Transverse colon (tissue), 4 donors: ENCODE data around the gene INSL3.

Experiments used
- CTCF ChIP-seq, 5 experiments: fragments of 200-600 bp in 3 of 5; fragments of 450-650 bp in 2 of 5; sonication (generic) in 3 of 5; IDR thresholded peaks; 1 replicate in 2 of 5; 2 replicates in 3 of 5; pipeline ENCODE4 v1.5.1; 2016 to 2017; ENCODE audit warnings: antibody characterized with exemption in 5 of 5, inconsistent platforms in 3 of 5, mild to moderate bottlenecking in 2 of 5, moderate library complexity in 1 of 5
- EP300 ChIP-seq: sonication (generic); formaldehyde crosslinking; IDR thresholded peaks from one replicate; pipeline ENCODE4 v1.6.1; 2017; ENCODE audit warnings: antibody characterized with exemption, low read depth
- POLR2A ChIP-seq: fragments of 450-650 bp; IDR thresholded peaks from one replicate; pipeline ENCODE4 v1.6.1; 2016; ENCODE audit warnings: antibody characterized with exemption, mild to moderate bottlenecking, moderate library complexity
- POLR2AphosphoS5 ChIP-seq, 3 donors: sonication (generic); formaldehyde crosslinking; IDR thresholded peaks; one replicate each; pipeline ENCODE4 v1.6.1; 2016; ENCODE audit warnings: antibody characterized with exemption in 3 of 3

- TF ChIP-seq CTCF (IDR thresholded peaks at IDR 0.05): no peak
- no peak for TF ChIP-seq POLR2A
- TF ChIP-seq POLR2AphosphoS5 (IDR thresholded peaks at IDR 0.05): no peak
- TF ChIP-seq EP300: no peak
These were observed 39.7 kb upstream of the INSL3 start for GRCh38 chr19:17860993-17861360.
